Measurements from ENCODE around the gene RUNX3.

DNA sequence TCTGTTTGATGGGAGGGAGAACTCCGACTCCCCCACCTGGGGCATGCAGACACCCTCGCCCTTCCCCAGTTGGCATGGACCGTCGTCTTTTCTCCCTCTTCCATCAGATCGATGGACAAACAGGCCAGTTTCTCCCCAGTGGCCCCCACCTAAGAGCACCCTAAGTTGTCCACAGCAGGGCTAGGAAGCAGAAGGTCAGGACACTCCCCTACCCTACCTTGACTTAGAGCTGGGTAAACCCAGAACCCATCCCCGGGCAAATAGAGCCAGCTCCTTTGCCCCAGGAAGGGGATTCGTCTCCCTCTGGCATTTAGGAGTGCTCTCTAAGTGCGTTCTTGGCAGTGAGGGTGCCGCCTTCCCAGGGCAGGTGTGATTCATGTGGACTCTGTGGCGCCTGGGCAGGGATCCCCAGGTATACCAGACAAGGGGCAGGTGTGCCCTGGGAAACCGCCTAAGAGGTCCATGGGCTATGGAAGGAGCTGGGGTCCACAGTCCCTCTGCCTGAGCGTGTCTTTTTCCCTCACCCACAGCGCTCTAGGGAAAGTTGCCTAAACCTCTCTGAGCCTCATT, 2.7 kb upstream of the RUNX3 start:
- TF ChIP-seq BCL11A (tag by site-specific recombination; IDR thresholded peaks at IDR 0.05; ENCODE audit: low read depth) (no peak), ZNF132 (tag by site-specific recombination; IDR thresholded peaks at IDR 0.05; ENCODE audit: borderline replicate concordance) (no peak), ZNF24 (tag by site-specific recombination; IDR thresholded peaks at IDR 0.05) (no peak), ZNF341 (tag by site-specific recombination; IDR thresholded peaks at IDR 0.05; ENCODE audit: low read depth) (no peak)
- TF ChIP-seq, protein P1, sequence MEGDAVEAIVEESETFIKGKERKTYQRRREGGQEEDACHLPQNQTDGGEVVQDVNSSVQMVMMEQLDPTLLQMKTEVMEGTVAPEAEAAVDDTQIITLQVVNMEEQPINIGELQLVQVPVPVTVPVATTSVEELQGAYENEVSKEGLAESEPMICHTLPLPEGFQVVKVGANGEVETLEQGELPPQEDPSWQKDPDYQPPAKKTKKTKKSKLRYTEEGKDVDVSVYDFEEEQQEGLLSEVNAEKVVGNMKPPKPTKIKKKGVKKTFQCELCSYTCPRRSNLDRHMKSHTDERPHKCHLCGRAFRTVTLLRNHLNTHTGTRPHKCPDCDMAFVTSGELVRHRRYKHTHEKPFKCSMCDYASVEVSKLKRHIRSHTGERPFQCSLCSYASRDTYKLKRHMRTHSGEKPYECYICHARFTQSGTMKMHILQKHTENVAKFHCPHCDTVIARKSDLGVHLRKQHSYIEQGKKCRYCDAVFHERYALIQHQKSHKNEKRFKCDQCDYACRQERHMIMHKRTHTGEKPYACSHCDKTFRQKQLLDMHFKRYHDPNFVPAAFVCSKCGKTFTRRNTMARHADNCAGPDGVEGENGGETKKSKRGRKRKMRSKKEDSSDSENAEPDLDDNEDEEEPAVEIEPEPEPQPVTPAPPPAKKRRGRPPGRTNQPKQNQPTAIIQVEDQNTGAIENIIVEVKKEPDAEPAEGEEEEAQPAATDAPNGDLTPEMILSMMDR (tag by site-specific recombination; IDR thresholded peaks at IDR 0.05): no peak

All from HEK293 (cell line).